RWPE1 (cell line): Measurements from ENCODE around the gene KIF6.
"Not testable (repeated sequence)": the region's sequence is repeated elsewhere in the genome, so short reads cannot be mapped to it uniquely, and the experiment has no call there.

Experiments used
- CTCF ChIA-PET: fragments of 350-600 bp; sonication (Branson Sonifier 250); formaldehyde crosslinking; extraction: SDS; loops from one replicate; lab custom pipeline; 2021; lab: Yijun Ruan, JAX
- POLR2A ChIA-PET: fragments of 400-600 bp; formaldehyde crosslinking; extraction: SDS; loops from one replicate; lab custom pipeline; 2020; ENCODE audit warnings: antibody characterized with exemption; ENCODE audit not compliant: low non-redundant PET; lab: Yijun Ruan, JAX
- DNase-seq: peaks from one replicate; pipeline ENCODE4 v3.0.0; 2012; ENCODE audit warnings: low spot score
- H3K27ac ChIP-seq: fragments of 450-650 bp; 2 replicates; pipeline ENCODE4 v1.5.1; 2017
- TF ChIP-seq, protein P1 (sequence below): fragments of 450-650 bp; conservative IDR thresholded peaks from 2 replicates; pipeline ENCODE4 v1.5.1; 2017; ENCODE audit warnings: low read depth, mild to moderate bottlenecking

The KIF6 gene

DNA sequence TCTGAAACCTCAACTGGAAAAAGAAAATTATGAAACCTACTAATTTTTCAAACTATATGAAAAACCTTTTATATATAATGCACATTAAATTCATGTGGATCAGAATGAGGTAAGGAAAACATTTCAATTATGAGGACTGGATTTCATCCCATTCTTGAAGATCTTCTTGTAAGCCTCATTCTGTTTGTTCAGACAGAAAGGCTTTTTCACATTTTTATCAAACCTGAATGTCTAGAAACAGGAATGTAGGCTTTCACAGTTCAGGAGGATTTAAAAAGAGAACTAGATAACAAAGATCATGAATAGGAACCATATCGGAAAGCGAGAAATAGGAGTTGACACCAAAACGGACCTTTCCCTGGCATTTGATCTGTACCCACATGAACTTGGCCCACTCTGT is 210.2 kb downstream of the KIF6 start:
- POLR2A ChIA-PET, result no interaction called here
- TF ChIP-seq, protein P1, sequence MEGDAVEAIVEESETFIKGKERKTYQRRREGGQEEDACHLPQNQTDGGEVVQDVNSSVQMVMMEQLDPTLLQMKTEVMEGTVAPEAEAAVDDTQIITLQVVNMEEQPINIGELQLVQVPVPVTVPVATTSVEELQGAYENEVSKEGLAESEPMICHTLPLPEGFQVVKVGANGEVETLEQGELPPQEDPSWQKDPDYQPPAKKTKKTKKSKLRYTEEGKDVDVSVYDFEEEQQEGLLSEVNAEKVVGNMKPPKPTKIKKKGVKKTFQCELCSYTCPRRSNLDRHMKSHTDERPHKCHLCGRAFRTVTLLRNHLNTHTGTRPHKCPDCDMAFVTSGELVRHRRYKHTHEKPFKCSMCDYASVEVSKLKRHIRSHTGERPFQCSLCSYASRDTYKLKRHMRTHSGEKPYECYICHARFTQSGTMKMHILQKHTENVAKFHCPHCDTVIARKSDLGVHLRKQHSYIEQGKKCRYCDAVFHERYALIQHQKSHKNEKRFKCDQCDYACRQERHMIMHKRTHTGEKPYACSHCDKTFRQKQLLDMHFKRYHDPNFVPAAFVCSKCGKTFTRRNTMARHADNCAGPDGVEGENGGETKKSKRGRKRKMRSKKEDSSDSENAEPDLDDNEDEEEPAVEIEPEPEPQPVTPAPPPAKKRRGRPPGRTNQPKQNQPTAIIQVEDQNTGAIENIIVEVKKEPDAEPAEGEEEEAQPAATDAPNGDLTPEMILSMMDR, result no peak
- no peak overlapping the region for H3K27ac ChIP-seq
- CTCF ChIA-PET, result interaction anchor here (0.7 kb wide), 1 partner anchor 1029 kb away, joined by 4 read pairs; no protein-coding TSS in a partner anchor
- no peak for DNase-seq

GRCh38 chr6:39509831-39510230 is 215.4 kb downstream of the KIF6 start:
- DNase-seq, POLR2A ChIA-PET, H3K27ac ChIP-seq, CTCF ChIA-PET: not testable (repeated sequence)

DNA sequence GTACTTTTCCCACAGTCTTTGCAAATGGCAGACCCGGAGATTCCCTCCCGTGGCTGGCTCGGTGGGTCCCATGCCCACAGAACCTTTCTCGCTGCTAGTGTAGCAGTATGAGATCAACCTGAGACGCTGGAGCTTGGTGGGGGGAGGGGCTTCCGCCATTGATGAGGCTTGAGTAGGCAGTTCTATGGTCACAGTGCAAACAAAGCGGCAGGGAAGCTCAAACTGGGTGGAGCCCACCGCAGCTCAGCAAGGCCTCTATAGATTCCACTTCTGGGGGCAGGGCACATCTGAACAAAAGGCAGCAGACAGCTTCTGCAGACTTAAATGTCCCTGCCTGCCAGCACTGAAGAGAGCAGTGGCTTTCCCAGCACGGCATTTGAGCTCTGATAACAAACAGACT is 216.7 kb downstream of the KIF6 start:
- no peak for DNase-seq
- no peak overlapping the region for H3K27ac ChIP-seq
- CTCF ChIA-PET, result no interaction called here
- POLR2A ChIA-PET, result no interaction called here
- TF ChIP-seq, protein P1, result no peak

GRCh38 chr6:39507331-39507998 is 217.7 kb downstream of the KIF6 start:
- ChIA-PET CTCF (no interaction called here), POLR2A (no interaction called here)
- TF ChIP-seq, protein P1, result no peak
- H3K27ac ChIP-seq, result no peak overlapping the region
- no peak for DNase-seq

DNA sequence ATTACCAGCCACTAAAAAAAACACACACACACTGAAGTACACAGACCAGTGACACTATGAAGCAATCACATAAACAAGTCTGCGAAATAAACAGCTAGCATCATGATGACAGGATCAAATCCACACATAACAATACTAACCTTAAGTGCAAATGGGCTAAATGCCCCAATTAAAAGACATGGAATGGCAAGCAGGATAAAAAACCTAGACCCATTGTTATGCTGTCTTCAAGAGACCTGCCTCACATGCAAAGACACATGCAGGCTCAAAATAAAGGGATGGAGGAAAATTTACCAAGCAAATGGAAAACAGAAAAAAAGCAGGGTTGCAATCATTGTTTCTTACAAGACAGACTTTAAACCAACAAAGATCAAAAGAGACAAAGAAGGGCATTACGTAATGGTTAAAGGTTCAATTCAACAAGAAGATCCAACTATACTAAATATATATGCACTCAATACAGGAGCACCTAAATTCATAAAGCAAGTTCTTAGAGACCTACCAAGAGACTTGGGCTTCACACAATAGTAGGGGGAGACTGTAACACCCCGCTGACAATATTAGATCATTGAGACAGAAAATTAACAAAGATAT is 222.7 kb downstream of the KIF6 start:
- H3K27ac ChIP-seq, DNase-seq, CTCF ChIA-PET, POLR2A ChIA-PET: not testable (repeated sequence)

- ChIA-PET POLR2A (no interaction called here), CTCF (no interaction called here)
- TF ChIP-seq, protein P1, result no peak
- H3K27ac ChIP-seq, result no peak overlapping the region
- no peak for DNase-seq
Observed at GRCh38 chr6:39499053-39499452, 226.2 kb downstream of the KIF6 start.

DNA sequence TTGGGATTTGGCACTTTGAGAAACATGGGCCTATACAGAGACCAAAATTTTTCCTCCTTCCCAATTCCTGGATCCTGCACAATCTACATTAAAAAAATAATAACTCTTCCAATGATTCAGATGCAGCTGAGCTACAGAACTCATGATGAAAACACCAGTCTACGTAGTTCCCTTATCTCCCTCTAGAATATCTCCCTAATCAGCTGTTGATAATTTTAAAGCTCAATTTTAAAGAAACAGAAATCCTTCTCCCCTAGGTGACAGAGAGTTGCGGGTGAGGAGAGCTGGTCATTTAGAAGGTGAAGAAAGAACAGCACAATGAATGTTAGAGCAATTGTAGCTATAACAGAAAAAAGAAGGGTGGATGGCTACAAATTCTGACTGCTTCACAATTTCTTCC is 227.1 kb downstream of the KIF6 start:
- POLR2A ChIA-PET, result no interaction called here
- DNase-seq, result no peak
- TF ChIP-seq, protein P1, result no peak
- CTCF ChIA-PET, result no interaction called here
- no peak overlapping the region for H3K27ac ChIP-seq
